MV-4-11 (cell line): ENCODE results near the gene ATP11A.
"Not testable (repeated sequence)": the region's sequence is repeated elsewhere in the genome, so short reads cannot be mapped to it uniquely, and the experiment has no call there.

Experiments used
- DNase-seq: peaks from one replicate; lab custom pipeline; 2025; lab: John Stamatoyannopoulos, UW

Gene ATP11A

DNA sequence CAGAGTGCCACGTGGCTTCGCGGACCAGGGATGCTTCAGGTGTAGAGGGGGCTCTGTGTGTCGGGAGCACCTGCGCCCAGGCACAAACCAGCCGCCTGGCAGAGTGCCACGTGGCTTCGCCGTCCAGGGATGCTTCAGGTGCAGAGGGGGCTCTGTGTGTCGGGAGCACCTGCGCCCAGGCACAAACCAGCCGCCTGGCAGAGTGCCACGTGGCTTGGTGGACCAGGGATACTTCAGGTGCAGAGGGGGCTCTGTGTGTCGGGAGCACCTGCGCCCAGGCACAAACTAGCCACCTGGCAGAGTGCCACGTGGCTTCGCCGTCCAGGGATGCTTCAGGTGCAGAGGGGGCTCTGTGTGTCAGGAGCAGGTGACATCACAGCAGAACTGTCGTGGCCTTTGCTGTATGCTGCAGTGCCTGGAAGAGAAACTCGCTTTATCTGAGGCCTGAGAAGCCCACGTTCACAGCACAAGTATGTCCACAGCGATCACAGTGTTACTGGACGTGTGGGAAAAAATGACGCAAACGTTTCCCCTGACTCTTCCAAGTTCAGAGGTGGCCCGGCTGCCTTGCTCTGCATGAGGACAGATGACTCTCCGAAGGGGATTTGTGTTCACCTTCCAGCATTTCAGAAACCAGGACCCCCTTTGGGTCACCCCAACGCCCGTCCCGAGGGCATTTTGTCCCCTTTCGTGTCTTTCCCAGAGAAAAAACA, 151.6 kb downstream of the ATP11A start:
- DNase-seq = not testable (repeated sequence)

- DNase-seq = no peak
These were observed 152.6 kb downstream of the ATP11A start for GRCh38 chr13:112842343-112842856.

- DNase-seq = no peak
These were observed 153.1 kb downstream of the ATP11A start for GRCh38 chr13:112842931-112843391.

GRCh38 chr13:112843392-112844111, 153.7 kb downstream of the ATP11A start:
- DNase-seq = no peak

DNA sequence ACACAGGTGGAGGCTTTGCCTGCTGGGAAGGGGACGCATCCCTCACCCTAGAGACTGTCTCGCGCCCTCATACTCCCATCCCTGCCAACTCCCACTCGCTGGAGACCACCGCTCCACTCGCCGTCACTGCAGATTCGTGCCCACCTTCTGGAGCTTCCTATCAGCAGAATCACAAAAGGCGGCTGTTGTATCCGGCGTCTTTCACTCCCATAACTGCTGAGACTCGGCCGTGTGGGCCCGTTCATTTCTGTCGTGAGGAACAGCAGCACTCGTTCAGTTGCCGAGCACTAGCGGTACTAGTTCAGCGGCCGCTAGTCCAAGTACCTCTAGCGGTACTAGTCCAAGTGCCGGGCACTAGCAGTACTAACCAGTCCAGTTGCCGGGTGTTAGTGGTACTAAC, 154.6 kb downstream of the ATP11A start:
- no peak for DNase-seq

- no peak for DNase-seq
These were observed 155.0 kb downstream of the ATP11A start for GRCh38 chr13:112844879-112845278.

- DNase-seq = no peak
These were observed 155.8 kb downstream of the ATP11A start for GRCh38 chr13:112845511-112846144.

- no peak for DNase-seq
These were observed 156.7 kb downstream of the ATP11A start for GRCh38 chr13:112846411-112847115.

DNA sequence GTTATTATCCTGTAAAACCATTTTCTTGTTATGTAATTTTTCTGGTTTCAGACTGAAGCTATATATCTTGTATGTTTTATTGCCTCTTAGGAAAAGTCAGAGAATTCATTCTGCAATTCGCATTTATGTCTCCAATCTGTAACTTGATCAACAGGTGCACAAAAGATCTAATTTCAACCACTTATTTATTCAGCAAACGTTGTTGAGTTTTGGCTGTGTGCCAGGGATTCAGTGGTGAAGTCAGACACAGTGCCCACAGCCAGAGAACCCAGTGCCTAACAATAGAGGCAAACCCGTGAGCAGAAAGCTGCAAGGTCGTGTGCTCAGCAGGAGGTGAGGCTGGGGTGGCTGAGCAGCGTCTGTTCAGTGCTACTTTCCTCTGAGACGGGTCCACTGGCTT, 159.7 kb downstream of the ATP11A start:
- DNase-seq = no peak

DNA sequence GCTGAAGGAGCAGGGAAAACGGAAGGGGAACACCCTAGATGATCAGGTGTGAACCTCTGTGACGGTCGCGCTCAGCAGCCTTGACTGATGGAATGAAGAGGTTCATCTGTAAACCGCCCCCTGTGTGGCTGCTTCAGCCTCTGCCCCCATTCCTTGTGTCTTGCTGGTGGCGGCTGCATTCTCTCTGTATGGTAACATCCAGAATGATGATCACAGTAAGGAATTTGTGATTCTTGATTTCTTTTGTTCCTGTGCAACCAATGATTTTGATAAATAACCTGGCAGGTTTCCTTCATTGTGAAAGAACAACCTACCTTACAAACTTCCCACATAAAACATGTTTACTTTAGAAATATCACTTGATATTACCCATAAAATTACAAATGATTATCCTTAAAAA, 160.4 kb downstream of the ATP11A start:
- no peak for DNase-seq

DNA sequence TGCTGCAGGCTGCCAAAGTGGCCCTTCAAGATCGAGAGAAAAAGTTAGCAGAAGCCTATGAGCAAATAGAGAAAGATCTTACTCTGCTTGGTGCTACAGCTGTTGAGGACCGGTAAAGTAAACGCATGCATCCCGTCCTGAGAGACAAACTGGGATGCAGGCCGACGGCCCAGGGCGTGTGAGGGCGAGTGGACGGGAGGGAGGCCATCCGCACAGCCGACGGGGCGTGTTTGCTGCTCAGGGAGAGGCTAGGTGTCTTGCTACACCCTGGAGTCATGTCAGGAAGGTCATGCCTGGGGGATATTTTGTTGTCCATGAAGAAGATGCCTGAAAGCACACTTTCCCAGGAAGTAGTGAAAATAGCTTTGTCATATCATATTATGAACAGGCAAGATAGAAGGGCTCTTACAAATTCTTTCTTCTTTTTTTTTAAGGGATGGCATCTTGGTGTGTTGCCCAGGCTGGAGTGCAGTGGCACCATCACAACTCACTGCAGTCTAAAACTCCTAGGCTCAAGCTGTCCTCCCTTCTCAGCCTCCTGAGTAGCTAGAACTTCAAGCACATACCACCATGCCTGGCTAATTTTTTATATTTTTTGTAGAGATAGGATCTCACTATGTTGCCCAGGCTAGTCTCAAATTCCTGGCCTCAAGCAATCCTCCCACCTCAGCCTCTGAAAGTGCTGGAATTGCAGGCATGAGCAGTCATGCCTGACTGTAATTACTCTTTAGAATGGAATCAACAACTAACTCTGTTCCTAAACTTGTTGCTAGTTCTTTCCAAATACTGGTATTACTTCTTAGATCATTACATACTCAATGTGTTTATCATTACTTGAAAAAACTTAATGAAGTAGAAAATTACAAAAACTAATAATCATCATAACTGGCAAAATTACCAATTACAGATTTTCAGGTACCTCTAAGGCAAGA, 161.5 kb downstream of the ATP11A start:
- DNase-seq = no peak

DNA sequence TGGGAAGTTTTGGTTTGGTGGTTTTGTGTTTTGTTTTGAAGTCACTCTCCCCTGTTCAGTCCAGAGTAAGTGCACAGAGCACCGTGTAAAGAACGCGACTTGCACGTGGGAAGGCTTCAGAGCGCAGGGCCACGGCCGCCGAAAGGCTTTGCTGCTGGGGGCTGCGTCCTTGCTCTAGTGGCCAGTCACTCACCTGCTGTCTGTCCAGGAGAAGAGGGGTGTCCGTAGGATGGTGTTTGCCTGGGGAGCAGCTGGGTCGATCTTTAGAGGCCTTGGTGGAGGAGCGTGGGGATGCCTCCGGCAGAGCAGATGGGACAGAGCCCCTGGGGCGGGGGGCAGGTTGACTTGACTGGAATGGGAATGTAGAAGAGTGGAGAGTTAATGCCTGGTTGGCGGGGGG, 162.6 kb downstream of the ATP11A start:
- DNase-seq = no peak

GRCh38 chr13:112852808-112853207, 163.0 kb downstream of the ATP11A start:
- no peak for DNase-seq

DNA sequence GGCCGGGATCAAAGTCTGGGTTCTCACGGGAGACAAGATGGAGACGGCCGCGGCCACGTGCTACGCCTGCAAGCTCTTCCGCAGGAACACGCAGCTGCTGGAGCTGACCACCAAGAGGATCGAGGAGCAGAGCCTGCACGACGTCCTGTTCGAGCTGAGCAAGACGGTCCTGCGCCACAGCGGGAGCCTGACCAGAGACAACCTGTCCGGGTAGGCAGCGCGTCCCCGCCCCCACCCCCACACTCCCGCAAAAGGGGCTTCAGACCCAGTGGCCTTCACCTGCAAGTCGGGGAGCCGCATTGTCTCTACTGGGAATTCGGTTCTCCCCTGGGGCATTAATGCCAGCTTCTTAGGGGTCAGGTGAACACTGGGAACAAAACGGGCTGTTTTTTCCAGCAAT, 164.5 kb downstream of the ATP11A start:
- DNase-seq = no peak

GRCh38 chr13:112855859-112856258, 166.0 kb downstream of the ATP11A start:
- no peak for DNase-seq

DNA sequence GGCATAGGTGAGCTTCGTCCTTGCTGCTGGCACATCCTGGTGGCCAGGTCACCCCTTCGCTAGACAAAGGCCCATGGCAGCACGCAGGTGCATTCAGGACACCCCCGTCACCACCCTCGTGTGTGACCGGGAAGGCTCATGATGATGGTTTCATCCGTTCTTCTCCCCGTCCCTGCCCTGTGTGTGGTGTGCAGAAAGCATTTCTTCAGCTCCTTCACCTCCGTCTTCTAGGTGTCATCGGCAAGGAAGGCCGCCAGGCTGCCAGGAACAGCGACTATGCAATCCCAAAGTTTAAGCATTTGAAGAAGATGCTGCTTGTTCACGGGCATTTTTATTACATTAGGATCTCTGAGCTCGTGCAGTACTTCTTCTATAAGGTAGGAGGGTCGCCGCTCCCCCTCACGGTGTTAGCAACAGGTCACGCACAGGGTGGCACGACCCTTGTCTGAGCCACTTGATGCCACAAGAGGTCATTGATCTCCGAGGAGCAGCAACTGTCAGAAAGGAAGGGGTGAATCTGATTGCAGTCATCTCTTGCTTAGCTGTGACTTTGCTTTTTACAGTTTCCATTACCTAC, 168.2 kb downstream of the ATP11A start:
- no peak for DNase-seq

- no peak for DNase-seq
These were observed 169.4 kb downstream of the ATP11A start for GRCh38 chr13:112859128-112859816.

- DNase-seq = no peak
These were observed 170.0 kb downstream of the ATP11A start for GRCh38 chr13:112859817-112860190.

- DNase-seq = no peak
These were observed 172.2 kb downstream of the ATP11A start for GRCh38 chr13:112861876-112862615.
